Measurements from ENCODE around the gene CLCN6. TPM values are rescaled to one million over a fixed set of nuclear protein-coding genes. Genes with fewer than 3 reads are reported as not detected.

Gene CLCN6, protein sequence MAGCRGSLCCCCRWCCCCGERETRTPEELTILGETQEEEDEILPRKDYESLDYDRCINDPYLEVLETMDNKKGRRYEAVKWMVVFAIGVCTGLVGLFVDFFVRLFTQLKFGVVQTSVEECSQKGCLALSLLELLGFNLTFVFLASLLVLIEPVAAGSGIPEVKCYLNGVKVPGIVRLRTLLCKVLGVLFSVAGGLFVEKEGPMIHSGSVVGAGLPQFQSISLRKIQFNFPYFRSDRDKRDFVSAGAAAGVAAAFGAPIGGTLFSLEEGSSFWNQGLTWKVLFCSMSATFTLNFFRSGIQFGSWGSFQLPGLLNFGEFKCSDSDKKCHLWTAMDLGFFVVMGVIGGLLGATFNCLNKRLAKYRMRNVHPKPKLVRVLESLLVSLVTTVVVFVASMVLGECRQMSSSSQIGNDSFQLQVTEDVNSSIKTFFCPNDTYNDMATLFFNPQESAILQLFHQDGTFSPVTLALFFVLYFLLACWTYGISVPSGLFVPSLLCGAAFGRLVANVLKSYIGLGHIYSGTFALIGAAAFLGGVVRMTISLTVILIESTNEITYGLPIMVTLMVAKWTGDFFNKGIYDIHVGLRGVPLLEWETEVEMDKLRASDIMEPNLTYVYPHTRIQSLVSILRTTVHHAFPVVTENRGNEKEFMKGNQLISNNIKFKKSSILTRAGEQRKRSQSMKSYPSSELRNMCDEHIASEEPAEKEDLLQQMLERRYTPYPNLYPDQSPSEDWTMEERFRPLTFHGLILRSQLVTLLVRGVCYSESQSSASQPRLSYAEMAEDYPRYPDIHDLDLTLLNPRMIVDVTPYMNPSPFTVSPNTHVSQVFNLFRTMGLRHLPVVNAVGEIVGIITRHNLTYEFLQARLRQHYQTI
- 7.9 and 9.3 TPM in 2 replicates for total RNA-seq

DNA sequence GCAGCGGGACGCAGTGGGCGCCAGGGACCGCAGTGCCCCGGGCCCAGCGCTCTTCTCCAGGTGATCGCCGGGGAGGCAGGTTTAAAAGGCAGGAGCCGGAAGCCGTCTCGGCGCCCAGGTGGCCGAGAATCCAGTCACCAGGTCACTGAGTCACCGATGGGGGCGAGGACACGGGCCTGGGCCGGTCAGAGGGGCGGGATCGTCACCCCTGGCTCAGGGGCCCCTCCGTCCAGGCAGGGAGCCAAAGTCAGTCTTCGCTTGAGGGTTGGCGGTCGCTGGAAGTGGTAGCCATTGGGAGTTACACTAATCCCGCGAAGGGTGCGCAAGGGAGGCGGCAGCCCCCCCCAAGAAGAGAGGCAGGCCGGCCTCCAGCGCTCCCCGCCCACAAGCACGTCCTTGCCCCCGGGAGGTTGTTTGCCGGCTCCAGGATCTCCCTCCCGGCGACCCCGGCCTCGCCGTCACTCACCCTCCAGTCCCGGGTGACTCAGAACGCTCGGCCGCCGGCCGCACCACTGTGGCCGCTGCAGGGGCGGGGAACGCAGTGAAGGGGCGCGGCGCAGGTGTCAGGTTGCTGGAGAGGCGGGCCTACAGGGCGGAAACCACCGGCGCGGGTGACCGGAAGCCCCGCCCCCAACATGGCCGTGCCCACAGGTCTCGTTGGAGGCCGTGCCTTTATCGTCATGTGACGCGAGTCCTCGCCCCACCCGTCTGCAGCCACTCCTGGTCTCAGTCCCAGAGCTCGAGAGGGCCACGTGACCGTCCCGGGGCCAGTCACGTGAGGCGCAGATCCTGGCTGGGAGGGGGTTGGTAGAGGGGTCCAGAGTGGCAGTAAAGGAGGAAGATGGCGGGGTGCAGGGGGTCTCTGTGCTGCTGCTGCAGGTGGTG is at the start of gene CLCN6, which contains the start of gene MTHFR:
CLCN6 (plus strand) TSS at position 770 of the 885 bp plus-strand sequence; CDS start at position 842, 72 bp downstream.
MTHFR (minus strand) TSS at position 543 of the 885 bp plus-strand sequence. CDS start 2,848 bp downstream, outside the sequence.

GRCh38 chr1:11761988-11762406 is 44.0 kb upstream of the CLCN6 start, which contains the start of gene C1orf167:
TSS of gene C1orf167 (plus strand) at chr1:11762193. CDS start at chr1:11764401, 2,208 bp downstream.

DNA sequence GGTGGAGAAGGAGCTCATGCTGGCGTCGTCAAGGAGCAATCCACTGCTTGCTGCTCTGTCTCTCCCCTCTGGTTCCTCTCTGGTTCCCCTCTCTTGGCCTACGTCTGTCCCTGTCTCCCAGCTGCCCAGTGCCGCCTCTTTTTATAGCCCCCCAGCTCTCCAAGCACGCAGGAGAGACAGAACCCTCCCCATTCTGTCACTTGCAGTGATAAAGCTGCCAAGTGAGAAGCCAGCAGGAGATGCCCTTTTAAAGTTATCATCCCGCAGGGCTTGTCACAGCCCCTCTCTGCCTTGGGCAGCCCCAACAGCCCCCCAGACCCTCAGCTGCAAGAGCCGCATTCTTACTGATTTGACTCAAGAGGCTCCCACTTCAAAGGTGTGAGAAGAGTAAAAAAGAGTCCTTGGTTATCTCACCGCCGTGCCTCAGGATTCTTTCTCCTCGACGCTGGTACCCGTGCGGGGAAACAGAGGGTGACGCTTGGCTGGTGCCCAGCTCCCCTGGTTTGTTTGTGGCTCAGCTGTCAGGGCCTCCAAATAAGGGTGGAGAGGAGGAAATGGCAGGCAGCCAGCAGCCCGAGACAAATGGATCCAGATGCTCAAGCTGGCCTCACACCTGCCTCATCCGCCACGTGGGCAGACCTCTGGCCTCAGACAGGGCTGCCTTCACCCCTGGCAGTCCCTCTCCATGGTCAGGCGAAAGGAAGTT is 41.8 kb downstream of the CLCN6 start, which contains the start of gene NPPA:
NPPA (minus strand) TSS at position 117 of the 706 bp plus-strand sequence; CDS start at position 18, 99 bp downstream.

DNA sequence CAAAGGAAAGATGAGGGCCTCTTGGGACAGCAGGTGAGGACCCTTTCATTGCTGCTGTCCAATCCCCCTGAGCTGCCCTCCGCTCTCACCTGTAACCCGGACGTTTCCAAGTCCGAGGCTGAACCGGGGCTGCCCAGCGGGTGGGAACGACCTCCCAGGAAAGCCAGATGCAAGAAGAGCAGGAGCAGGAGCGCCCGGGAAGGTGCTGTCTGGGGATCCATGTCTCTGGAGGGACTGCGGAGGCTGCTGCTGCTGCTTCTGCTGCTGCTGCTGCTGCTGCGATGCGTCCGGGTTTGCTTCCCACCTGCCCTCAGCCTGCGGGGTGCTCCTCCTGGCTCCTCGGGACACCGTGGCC is 52.6 kb downstream of the CLCN6 start, which contains the start of gene NPPB:
NPPB (minus strand) TSS at position 333 of the 355 bp plus-strand sequence; CDS start at position 221, 112 bp downstream.

Other genes with a start within 250 kb of the CLCN6 start
- 28.9 and 61.7 TPM in 2 replicates for gene FBXO2, start 151.8 kb upstream of the CLCN6 start, total RNA-seq
- 12.7 and 13.9 TPM in 2 replicates for gene FBXO44, start 151.3 kb upstream of the CLCN6 start, total RNA-seq
- 13.4 and 16.9 TPM in 2 replicates for gene FBXO6, start 142.0 kb upstream of the CLCN6 start, total RNA-seq
- 62.5 and 71.8 TPM in 2 replicates for gene MAD2L2, start 125.0 kb upstream of the CLCN6 start, total RNA-seq
- not detected in 2 replicates for gene DRAXIN, start 114.5 kb upstream of the CLCN6 start, total RNA-seq
- 151 and 193 TPM in 2 replicates for gene AGTRAP, start 70.1 kb upstream of the CLCN6 start, total RNA-seq
- gene C1orf167, start 44.0 kb upstream of the CLCN6 start, total RNA-seq: not detected in 2 replicates
- 13.3 and 19.4 TPM in 2 replicates for gene MTHFR, start 227 bp upstream of the CLCN6 start, total RNA-seq
- not detected in 2 replicates for gene NPPA, start 41.6 kb downstream of the CLCN6 start, total RNA-seq
- gene NPPB, start 52.8 kb downstream of the CLCN6 start, total RNA-seq: not detected in 2 replicates
- gene KIAA2013, start 120.2 kb downstream of the CLCN6 start, total RNA-seq: 68.7 and 71.7 TPM in 2 replicates
- 114 and 117 TPM in 2 replicates for gene PLOD1, start 128.5 kb downstream of the CLCN6 start, total RNA-seq
- 92.5 and 120 TPM in 2 replicates for gene MFN2, start 174.3 kb downstream of the CLCN6 start, total RNA-seq
- gene MIIP, start 213.3 kb downstream of the CLCN6 start, total RNA-seq: 40.2 and 41.5 TPM in 2 replicates

Measured in hair follicular keratinocyte (primary cell).